ENCODE data around the gene OR5M3.

- TF ChIP-seq CEBPB (IDR thresholded peaks at IDR 0.05; ENCODE audit: low read depth, low read length) (no peak), CTCF (conservative IDR thresholded peaks at IDR 0.05; ENCODE audit: low read depth, low read length) (no peak), POLR2A (IDR thresholded peaks at IDR 0.05; ENCODE audit: low read depth, low read length) (no peak), BHLHE40 (IDR thresholded peaks at IDR 0.05; ENCODE audit: low read depth, low read length) (no peak), ELK1 (IDR thresholded peaks at IDR 0.05; ENCODE audit: borderline replicate concordance, low read depth, low read length) (no peak), RAD21 (IDR thresholded peaks at IDR 0.05; ENCODE audit: low read length) (no peak), RFX5 (IDR thresholded peaks at IDR 0.05; ENCODE audit: low read depth, low read length) (no peak), CHD1 (IDR thresholded peaks at IDR 0.05; ENCODE audit: low read depth, low read length) (no peak), MAZ (IDR thresholded peaks at IDR 0.05; ENCODE audit: borderline replicate concordance, low read depth, low read length) (no peak)
Measured at GRCh38 chr11:56491270-56491669, 18.1 kb upstream of the OR5M3 start, which contains the start of gene OR5M8.

All from IMR-90 (cell line).